ENCODE data around the gene PHETA1. TPM values are rescaled to one million over a fixed set of nuclear protein-coding genes. Genes with fewer than 3 reads are reported as not detected.

Gene PHETA1
- total and polyA plus RNA-seq, 2 experiments from 2014 or later, result 7.9 to 12.9 TPM

- no peak overlapping the region for H3K27ac ChIP-seq
- 66 to 72% methylated on average over 7 of the region's 7 CpGs for WGBS, 2 experiments (ENCODE audit: low coverage in 1 of 2, low lambda C conversion rate in 2 of 2, missing lambda C conversion rate in 2 of 2)
- no peak for TF ChIP-seq EZH2 (IDR thresholded peaks at IDR 0.05; ENCODE audit: insufficient read depth, poor library complexity, severe bottlenecking)
- TF ChIP-seq EZH2phosphoT487 (IDR thresholded peaks at IDR 0.05; ENCODE audit: insufficient read depth, low read depth), result no peak
- H4K20me1 ChIP-seq (ENCODE audit: insufficient read depth), result no peaks in the 10 kb centered on the region
- H3K79me2 ChIP-seq (ENCODE audit: insufficient read depth), result no peaks in the 10 kb centered on the region
- H2AFZ ChIP-seq, result no peak overlapping the region
- H3K27me3 ChIP-seq (replicated peaks; ENCODE audit: insufficient read depth), result no peaks in the 10 kb centered on the region; the same call in 1 of the 2 replicates
- H3K4me2 ChIP-seq (ENCODE audit: unreplicated experiment), result no peak overlapping the region
- peak; percentile 24 for DNase-seq
- H3K36me3 ChIP-seq (ENCODE audit: low read depth), result no peaks in the 10 kb centered on the region
- no peak overlapping the region for H3K4me3 ChIP-seq
- in situ Hi-C loops (cut with MboI), result no loop called here
- H3K9ac ChIP-seq, result no peak overlapping the region
- H3F3A ChIP-seq (ENCODE audit: insufficient read depth), result no peaks in the 10 kb centered on the region
- H3K9me3 ChIP-seq (ENCODE audit: low read depth), result no peaks in the 10 kb centered on the region
- no peaks in the 10 kb centered on the region for H3K4me1 ChIP-seq (ENCODE audit: insufficient read depth)
- H3K9me2 ChIP-seq (ENCODE audit: insufficient read depth), result no peaks in the 10 kb centered on the region
Measured at GRCh38 chr12:111314953-111315539, 53.8 kb downstream of the PHETA1 start.

GRCh38 chr12:111313833-111314259 lies 55.0 kb downstream of the PHETA1 start:
- no peaks in the 10 kb centered on the region for H3K79me2 ChIP-seq (ENCODE audit: insufficient read depth)
- H3K9ac ChIP-seq, result no peak overlapping the region
- no peaks in the 10 kb centered on the region for H3K9me3 ChIP-seq (ENCODE audit: low read depth)
- H3K27me3 ChIP-seq (replicated peaks; ENCODE audit: insufficient read depth), result no peaks in the 10 kb centered on the region; the same call in 1 of the 2 replicates
- H3K4me2 ChIP-seq (ENCODE audit: unreplicated experiment), result no peak overlapping the region
- H2AFZ ChIP-seq, result no peak overlapping the region
- H4K20me1 ChIP-seq (ENCODE audit: insufficient read depth), result no peaks in the 10 kb centered on the region
- in situ Hi-C loops (cut with MboI), result no loop called here
- H3K4me1 ChIP-seq (ENCODE audit: insufficient read depth), result no peaks in the 10 kb centered on the region
- no peaks in the 10 kb centered on the region for H3K9me2 ChIP-seq (ENCODE audit: insufficient read depth)
- no peaks in the 10 kb centered on the region for H3F3A ChIP-seq (ENCODE audit: insufficient read depth)
- 1 to 3% methylated on average over 8 of the region's 8 CpGs for WGBS, 2 experiments (ENCODE audit: low coverage in 1 of 2, low lambda C conversion rate in 2 of 2, missing lambda C conversion rate in 2 of 2)
- H3K36me3 ChIP-seq (ENCODE audit: low read depth), result no peaks in the 10 kb centered on the region
- TF ChIP-seq EZH2 (IDR thresholded peaks at IDR 0.05; ENCODE audit: insufficient read depth, poor library complexity, severe bottlenecking) (no peak), EZH2phosphoT487 (IDR thresholded peaks at IDR 0.05; ENCODE audit: insufficient read depth, low read depth) (no peak)
- peak; percentile 69 for DNase-seq
- no peak overlapping the region for H3K27ac ChIP-seq
- no peak overlapping the region for H3K4me3 ChIP-seq

GRCh38 chr12:111312708-111313107 lies 56.2 kb downstream of the PHETA1 start:
- H3K9me3 ChIP-seq (ENCODE audit: low read depth), result no peaks in the 10 kb centered on the region
- H2AFZ ChIP-seq, result no peak overlapping the region
- no peaks in the 10 kb centered on the region; the same call in 1 of the 2 replicates for H3K27me3 ChIP-seq (replicated peaks; ENCODE audit: insufficient read depth)
- H3K4me1 ChIP-seq (ENCODE audit: insufficient read depth), result no peaks in the 10 kb centered on the region
- DNase-seq, result no peak
- no peak overlapping the region for H3K4me3 ChIP-seq
- no peaks in the 10 kb centered on the region for H3K9me2 ChIP-seq (ENCODE audit: insufficient read depth)
- no peak overlapping the region for H3K27ac ChIP-seq
- H3K36me3 ChIP-seq (ENCODE audit: low read depth), result no peaks in the 10 kb centered on the region
- WGBS, 2 experiments (ENCODE audit: low coverage in 1 of 2, low lambda C conversion rate in 2 of 2, missing lambda C conversion rate in 2 of 2), result 59 to 69% methylated on average over 5 of the region's 5 CpGs
- no peak overlapping the region for H3K9ac ChIP-seq
- no peak overlapping the region for H3K4me2 ChIP-seq (ENCODE audit: unreplicated experiment)
- TF ChIP-seq EZH2phosphoT487 (IDR thresholded peaks at IDR 0.05; ENCODE audit: insufficient read depth, low read depth) (no peak), EZH2 (IDR thresholded peaks at IDR 0.05; ENCODE audit: insufficient read depth, poor library complexity, severe bottlenecking) (no peak)
- no peaks in the 10 kb centered on the region for H4K20me1 ChIP-seq (ENCODE audit: insufficient read depth)
- in situ Hi-C loops (cut with MboI), result no loop called here
- no peaks in the 10 kb centered on the region for H3F3A ChIP-seq (ENCODE audit: insufficient read depth)
- no peaks in the 10 kb centered on the region for H3K79me2 ChIP-seq (ENCODE audit: insufficient read depth)

- no peak overlapping the region for H3K9ac ChIP-seq
- DNase-seq, result no peak
- TF ChIP-seq EZH2phosphoT487 (IDR thresholded peaks at IDR 0.05; ENCODE audit: insufficient read depth, low read depth) (no peak), EZH2 (IDR thresholded peaks at IDR 0.05; ENCODE audit: insufficient read depth, poor library complexity, severe bottlenecking) (no peak)
- no peak overlapping the region for H3K27ac ChIP-seq
- H3K4me1 ChIP-seq (ENCODE audit: insufficient read depth), result no peaks in the 10 kb centered on the region
- in situ Hi-C loops (cut with MboI), result no loop called here
- no peaks in the 10 kb centered on the region for H4K20me1 ChIP-seq (ENCODE audit: insufficient read depth)
- no peaks in the 10 kb centered on the region for H3K9me3 ChIP-seq (ENCODE audit: low read depth)
- H3K4me3 ChIP-seq, result no peak overlapping the region
- H3F3A ChIP-seq (ENCODE audit: insufficient read depth), result no peaks in the 10 kb centered on the region
- H3K9me2 ChIP-seq (ENCODE audit: insufficient read depth), result no peaks in the 10 kb centered on the region
- no peak overlapping the region for H2AFZ ChIP-seq
- WGBS, 2 experiments (ENCODE audit: low coverage in 1 of 2, low lambda C conversion rate in 2 of 2, missing lambda C conversion rate in 2 of 2), result 77 to 83% methylated on average over 13 of the region's 13 CpGs
- no peaks in the 10 kb centered on the region for H3K79me2 ChIP-seq (ENCODE audit: insufficient read depth)
- H3K4me2 ChIP-seq (ENCODE audit: unreplicated experiment), result no peak overlapping the region
- no peaks in the 10 kb centered on the region; the same call in 1 of the 2 replicates for H3K27me3 ChIP-seq (replicated peaks; ENCODE audit: insufficient read depth)
- no peaks in the 10 kb centered on the region for H3K36me3 ChIP-seq (ENCODE audit: low read depth)
Measured at GRCh38 chr12:111312016-111312415, 56.9 kb downstream of the PHETA1 start.

All from GM23248 (cell line).